GM12892 (cell line): ENCODE results near the gene ASTN2.

ENCODE experiments used
- POLR2A ChIP-seq: IDR thresholded peaks from 2 replicates; pipeline ENCODE4 v1.6.1; 2011; ENCODE audit warnings: low read depth, low read length, control low read depth
- POLR2AphosphoS5 ChIP-seq: IDR thresholded peaks from 2 replicates; pipeline ENCODE4 v1.6.1; 2011; ENCODE audit warnings: low read depth, low read length, control low read depth

DNA sequence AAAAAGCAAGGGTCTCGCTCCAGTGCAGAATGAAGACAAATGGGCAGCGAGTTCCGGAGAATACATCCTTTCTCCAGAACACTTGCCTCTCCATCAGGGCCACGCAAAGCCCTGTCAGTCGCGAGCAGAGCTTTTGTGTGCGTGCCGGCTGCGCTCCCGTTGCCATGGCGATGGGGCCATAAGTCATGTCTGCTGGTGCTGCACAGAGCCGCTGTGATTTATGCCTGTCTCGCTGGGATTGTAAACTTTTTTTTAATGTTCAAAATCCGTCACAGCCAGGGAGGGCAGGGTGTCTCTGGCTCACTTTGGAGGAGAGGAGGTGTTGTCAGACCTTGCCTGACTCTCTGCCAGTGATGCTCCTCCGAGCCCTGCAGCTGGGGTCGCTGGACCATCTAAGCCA, 455.0 kb downstream of the ASTN2 start:
- TF ChIP-seq POLR2AphosphoS5 (no peak), POLR2A (no peak)
